ENCODE data around the gene MARF1. TPM values are rescaled to one million over a fixed set of nuclear protein-coding genes. Genes with fewer than 3 reads are reported as not detected.
"Not testable (repeated sequence)": the region's sequence is repeated elsewhere in the genome, so short reads cannot be mapped to it uniquely, and the experiment has no call there.

The MARF1 gene
- total RNA-seq, 1 donor from 2014 or later = 46.0 TPM

GRCh38 chr16:15660203-15660601, 17.2 kb upstream of the MARF1 start:
- Histone ChIP-seq H3K9me3 (replicated peaks) (no peaks in the 10 kb centered on the region), H3K27ac (replicated peaks) (peak overlapping the region; percentile 75), H3K4me1 (peaks cover 29% of the 10 kb centered on the region), H3K36me3 (peaks cover 10% of the 10 kb centered on the region), H3K4me3 (no peak overlapping the region), H3K27me3 (ENCODE audit: low read depth) (no peaks in the 10 kb centered on the region)
- TF ChIP-seq CTCF (IDR thresholded peaks at IDR 0.05; ENCODE audit: borderline replicate concordance) = no peak
- intact Hi-C loops (cut with micrococcal nuclease) = no loop called here
- DNase-seq = no peak

- DNase-seq = no peak
- H3K27me3 ChIP-seq (ENCODE audit: low read depth) = no peaks in the 10 kb centered on the region
- peaks cover 44% of the 10 kb centered on the region for H3K4me1 ChIP-seq
- H3K36me3 ChIP-seq = no peaks in the 10 kb centered on the region
- TF ChIP-seq CTCF (IDR thresholded peaks at IDR 0.05; ENCODE audit: borderline replicate concordance) = no peak
- intact Hi-C loops (cut with micrococcal nuclease) = no loop called here
- H3K9me3 ChIP-seq (replicated peaks) = no peaks in the 10 kb centered on the region
- H3K4me3 ChIP-seq = no peak overlapping the region
- no peak overlapping the region for H3K27ac ChIP-seq (replicated peaks)
Observed at GRCh38 chr16:15658556-15658955, 15.6 kb upstream of the MARF1 start.

GRCh38 chr16:15658149-15658548, 15.2 kb upstream of the MARF1 start:
- intact Hi-C loops (cut with micrococcal nuclease) = no loop called here
- H3K27me3 ChIP-seq (ENCODE audit: low read depth) = no peaks in the 10 kb centered on the region
- H3K4me1 ChIP-seq = peaks cover 48% of the 10 kb centered on the region
- H3K4me3 ChIP-seq = no peak overlapping the region
- no peaks in the 10 kb centered on the region for H3K36me3 ChIP-seq
- DNase-seq = no peak
- H3K9me3 ChIP-seq (replicated peaks) = no peaks in the 10 kb centered on the region
- TF ChIP-seq CTCF (IDR thresholded peaks at IDR 0.05; ENCODE audit: borderline replicate concordance) = no peak
- H3K27ac ChIP-seq (replicated peaks) = no peak overlapping the region

GRCh38 chr16:15655561-15655960, 12.6 kb upstream of the MARF1 start:
- intact Hi-C loops (cut with micrococcal nuclease); H3K4me3 ChIP-seq; H3K27ac ChIP-seq (replicated peaks); H3K27me3 ChIP-seq (ENCODE audit: low read depth); DNase-seq; H3K9me3 ChIP-seq (replicated peaks): not testable (repeated sequence)
- peaks cover 67% of the 10 kb centered on the region for H3K4me1 ChIP-seq
- peaks cover 11% of the 10 kb centered on the region for H3K36me3 ChIP-seq

GRCh38 chr16:15654591-15654990, 11.6 kb upstream of the MARF1 start:
- no peak for DNase-seq
- no peak for TF ChIP-seq CTCF (IDR thresholded peaks at IDR 0.05; ENCODE audit: borderline replicate concordance)
- H3K4me3 ChIP-seq = no peak overlapping the region
- peaks cover 11% of the 10 kb centered on the region for H3K36me3 ChIP-seq
- no peaks in the 10 kb centered on the region for H3K9me3 ChIP-seq (replicated peaks)
- H3K27ac ChIP-seq (replicated peaks) = no peak overlapping the region
- intact Hi-C loops (cut with micrococcal nuclease) = no loop called here
- H3K27me3 ChIP-seq (ENCODE audit: low read depth) = no peaks in the 10 kb centered on the region
- H3K4me1 ChIP-seq = peaks cover 65% of the 10 kb centered on the region

GRCh38 chr16:15653227-15653626, 10.3 kb upstream of the MARF1 start:
- peaks cover 58% of the 10 kb centered on the region for H3K4me1 ChIP-seq
- no peaks in the 10 kb centered on the region for H3K9me3 ChIP-seq (replicated peaks)
- H3K27ac ChIP-seq (replicated peaks) = peak overlapping the region; percentile 53
- no peak overlapping the region for H3K4me3 ChIP-seq
- DNase-seq = peak; percentile 24
- intact Hi-C loops (cut with micrococcal nuclease) = no loop called here
- H3K27me3 ChIP-seq (ENCODE audit: low read depth) = no peaks in the 10 kb centered on the region
- peaks cover 11% of the 10 kb centered on the region for H3K36me3 ChIP-seq
- TF ChIP-seq CTCF (IDR thresholded peaks at IDR 0.05; ENCODE audit: borderline replicate concordance) = no peak

All from left ventricle myocardium inferior (tissue), 1 donor.